Epidermal melanocyte (primary cell): Measurements from ENCODE around the gene KIF1A.
"Not testable (repeated sequence)": the region's sequence is repeated elsewhere in the genome, so short reads cannot be mapped to it uniquely, and the experiment has no call there.

Experiments
- DNase-seq: peaks from one replicate; pipeline ENCODE4 v3.0.0; 2011; ENCODE audit warnings: low spot score; ENCODE audit not compliant: insufficient read length

KIF1A gene

GRCh38 chr2:240687045-240687740, 132.8 kb downstream of the KIF1A start:
- DNase-seq = no peak

GRCh38 chr2:240686460-240686859, 133.6 kb downstream of the KIF1A start:
- no peak for DNase-seq

- no peak for DNase-seq
Observed at GRCh38 chr2:240685771-240686371, 134.1 kb downstream of the KIF1A start.

GRCh38 chr2:240683980-240684728, 135.9 kb downstream of the KIF1A start:
- DNase-seq = not testable (repeated sequence)

GRCh38 chr2:240683329-240683979, 136.6 kb downstream of the KIF1A start:
- not testable (repeated sequence) for DNase-seq

GRCh38 chr2:240682431-240683224, 137.4 kb downstream of the KIF1A start, which contains the start of gene AQP12B:
Gene AQP12B (minus strand): TSS chr2:240682885. CDS start chr2:240682837, 48 bp downstream.
- not testable (repeated sequence) for DNase-seq

GRCh38 chr2:240680185-240680584, 139.8 kb downstream of the KIF1A start:
- not testable (repeated sequence) for DNase-seq

- not testable (repeated sequence) for DNase-seq
Observed at GRCh38 chr2:240678909-240679308, 141.1 kb downstream of the KIF1A start.

GRCh38 chr2:240678043-240678442, 142.0 kb downstream of the KIF1A start:
- not testable (repeated sequence) for DNase-seq

- not testable (repeated sequence) for DNase-seq
Observed at GRCh38 chr2:240675345-240675744, 144.7 kb downstream of the KIF1A start.

- DNase-seq = not testable (repeated sequence)
Observed at GRCh38 chr2:240674461-240675184, 145.4 kb downstream of the KIF1A start.

GRCh38 chr2:240672701-240673190, 147.3 kb downstream of the KIF1A start:
- no peak for DNase-seq

- DNase-seq = no peak
Observed at GRCh38 chr2:240672076-240672700, 147.8 kb downstream of the KIF1A start.

GRCh38 chr2:240670950-240671349, 149.1 kb downstream of the KIF1A start:
- no peak for DNase-seq

- DNase-seq = no peak
Observed at GRCh38 chr2:240670402-240670801, 149.6 kb downstream of the KIF1A start.

- no peak for DNase-seq
Observed at GRCh38 chr2:240664622-240665021, 155.4 kb downstream of the KIF1A start.
